CD14-positive monocyte (primary cell): ENCODE data around the gene WLS. TPM values are rescaled to one million over a fixed set of nuclear protein-coding genes. Genes with fewer than 3 reads are reported as not detected.

Experiments
- DNase-seq, 3 donors: peaks; one replicate each; pipeline ENCODE4 v3.0.0-alpha.2; 2011 to 2022
- H2AFZ ChIP-seq: 2 replicates; pipeline ENCODE4 v1.6.0; 2012; ENCODE audit warnings: mild to moderate bottlenecking, low read depth, low read length, inconsistent platforms; ENCODE audit not compliant: insufficient read depth, poor library complexity, severe bottlenecking
- H3K27ac ChIP-seq, 2 donors: 1 replicate in 1 of 2; 2 replicates in 1 of 2; pipeline ENCODE4 v1.5.1; 2012 to 2013; ENCODE audit warnings: low read length in 2 of 2, control low read depth in 1 of 2, inconsistent platforms in 1 of 2, low read depth in 1 of 2, mild to moderate bottlenecking in 1 of 2
- H3K27me3 ChIP-seq, 2 donors: one replicate each; pipeline versions ENCODE4 v1.6.0 to v1.6.1; 2011 to 2013; ENCODE audit warnings: low read length in 2 of 2; ENCODE audit not compliant: control insufficient read depth in 2 of 2, insufficient read depth in 2 of 2
- H3K36me3 ChIP-seq, 2 donors: replicated peaks in 1 of 2; 1 replicate in 1 of 2; 2 replicates in 1 of 2; pipeline versions ENCODE4 v1.5.1 to v1.6.1; 2012 to 2013; ENCODE audit warnings: low read length in 2 of 2, control low read depth in 1 of 2, inconsistent platforms in 1 of 2, mild to moderate bottlenecking in 1 of 2; ENCODE audit not compliant: insufficient read depth in 2 of 2, control insufficient read depth in 1 of 2
- H3K4me1 ChIP-seq, 2 donors: 1 replicate in 1 of 2; 2 replicates in 1 of 2; pipeline versions ENCODE4 v1.5.1 to v1.6.1; 2012 to 2013; ENCODE audit warnings: low read length in 2 of 2, control low read depth in 1 of 2, inconsistent platforms in 1 of 2, mild to moderate bottlenecking in 1 of 2, moderate library complexity in 1 of 2; ENCODE audit not compliant: insufficient read depth in 2 of 2, control insufficient read depth in 1 of 2
- H3K4me2 ChIP-seq: replicated peaks from 2 replicates; pipeline ENCODE3; 2012; ENCODE audit warnings: low read length, moderate library complexity, mild to moderate bottlenecking; ENCODE audit not compliant: poor library complexity, severe bottlenecking; ENCODE audit errors: extremely low read depth
- H3K4me3 ChIP-seq, 3 experiments: fragments of 200-600 bp in 1 of 3; sonication (generic) in 1 of 3; replicated peaks in 1 of 3; 1 replicate in 2 of 3; 2 replicates in 1 of 3; pipeline ENCODE4 v1.5.1; 2011 to 2013; ENCODE audit warnings: low read length in 3 of 3, mild to moderate bottlenecking in 3 of 3, control low read depth in 2 of 3, low read depth in 2 of 3, inconsistent platforms in 1 of 3, moderate library complexity in 1 of 3
- H3K79me2 ChIP-seq: 2 replicates; pipeline ENCODE4 v1.6.0; 2012; ENCODE audit warnings: mild to moderate bottlenecking, control low read depth, inconsistent platforms, low read length, moderate library complexity; ENCODE audit not compliant: insufficient read depth
- H3K9ac ChIP-seq: 2 replicates; pipeline ENCODE4 v1.6.0; 2017; ENCODE audit warnings: low read length, mild to moderate bottlenecking; ENCODE audit not compliant: insufficient read depth, poor library complexity, severe bottlenecking
- H3K9me3 ChIP-seq, 2 donors: replicated peaks in 1 of 2; 1 replicate in 1 of 2; 2 replicates in 1 of 2; pipeline versions ENCODE4 v1.5.1 to v1.6.1; 2012 to 2013; ENCODE audit warnings: low read length in 2 of 2, control low read depth in 1 of 2; ENCODE audit not compliant: control insufficient read depth in 1 of 2, insufficient read depth in 1 of 2
- H4K20me1 ChIP-seq: 2 replicates; pipeline ENCODE4 v1.6.0; 2012; ENCODE audit warnings: mild to moderate bottlenecking, low read length, control low read depth, moderate library complexity; ENCODE audit not compliant: insufficient read depth
- H3K27ac Mint-ChIP-seq, 7 donors: one replicate each; pipeline ENCODE4 v1.8.0; 2020; ENCODE audit warnings: mild to moderate bottlenecking in 7 of 7, mixed read lengths in 7 of 7, moderate library complexity in 6 of 7, inconsistent platforms in 2 of 7
- H3K27me3 Mint-ChIP-seq, 3 donors: one replicate each; pipeline ENCODE4 v1.8.0; 2021 to 2022; ENCODE audit warnings: low read depth in 3 of 3, mild to moderate bottlenecking in 3 of 3, mixed read lengths in 3 of 3, moderate library complexity in 3 of 3, inconsistent platforms in 1 of 3
- H3K36me3 Mint-ChIP-seq, 2 donors: one replicate each; pipeline ENCODE4 v1.8.0; 2020; ENCODE audit warnings: mixed read lengths in 2 of 2, inconsistent platforms in 1 of 2, mild to moderate bottlenecking in 1 of 2
- H3K4me1 Mint-ChIP-seq: one replicate; pipeline ENCODE4 v1.8.0; 2020; ENCODE audit warnings: mild to moderate bottlenecking, mixed read lengths
- H3K4me3 Mint-ChIP-seq, 2 donors: one replicate each; pipeline ENCODE4 v1.8.0; 2020; ENCODE audit warnings: mild to moderate bottlenecking in 2 of 2, mixed read lengths in 2 of 2, moderate library complexity in 1 of 2
- H3K9me3 Mint-ChIP-seq, 7 donors: one replicate each; pipeline ENCODE4 v1.8.0; 2020 to 2022; ENCODE audit warnings: mixed read lengths in 7 of 7, mild to moderate bottlenecking in 6 of 7, moderate library complexity in 6 of 7, inconsistent platforms in 2 of 7
- CTCF ChIP-seq: fragments of 200-600 bp; IDR thresholded peaks from one replicate; pipeline ENCODE4 v1.8.0; 2022; ENCODE audit warnings: antibody characterized with exemption, mild to moderate bottlenecking
- WGBS: methylation state at CpG from one replicate; pipeline ENCODE4 v1.1.5; 2013; ENCODE audit warnings: missing lambda C conversion rate; ENCODE audit not compliant: insufficient coverage; 5-methylcytosine and 5-hydroxymethylcytosine counted together
- intact Hi-C, 2 donors: fragments of 100-400 bp; cut with micrococcal nuclease; formaldehyde crosslinking; loops; one replicate each; pipeline versions ENCODE4 v1.15.0 to v1.15.1; 2023
- polyA plus RNA-seq, 3 donors: library from polyadenylated mRNA; depleted of rRNA in 1 of 3; unstranded in 2 of 3; stranded (reverse) in 1 of 3; fragments of 300-500 nt in 2 of 3; fragments of >200 nt in 1 of 3; fragmentation: Illumina TruSeq in 2 of 3; gene quantifications; 1 replicate in 2 of 3; 2 replicates in 1 of 3; pipeline ENCODE4 v1.2.3, GENCODE V29; 2012 to 2021

WLS gene
- polyA plus RNA-seq, 3 donors, result 29.8 to 46.3 (median 34.6) TPM

- peak in 2 of 3 donors; percentile 13 to 44 for DNase-seq
- H3K4me3 Mint-ChIP-seq, result peak overlapping the region; percentile 97 to 98
- peaks cover 0 to 8% (median 0%) of the 10 kb centered on the region in 7 donors for H3K9me3 Mint-ChIP-seq
- H3K4me3 ChIP-seq, result peak overlapping the region; percentile 66 to 79 (median 79)
- peaks cover 26 to 31% of the 10 kb centered on the region in 2 donors for H3K4me1 ChIP-seq
- peaks cover 13 to 20% of the 10 kb centered on the region in 2 donors for H3K36me3 Mint-ChIP-seq
- H2AFZ ChIP-seq, result peak overlapping the region; percentile 67
- intact Hi-C loops, result no loop called here
- peak overlapping the region in 1 of 2 donors; percentile 58 for H3K27ac ChIP-seq
- peak overlapping the region; percentile 53 for H3K9ac ChIP-seq
- H3K79me2 ChIP-seq, result peaks cover 14% of the 10 kb centered on the region
- H3K36me3 ChIP-seq, result peaks cover 0 to 7% of the 10 kb centered on the region in 2 donors
- H3K27me3 ChIP-seq, result peaks cover 19 to 37% of the 10 kb centered on the region in 2 donors
- peaks cover 42 to 45% (median 44%) of the 10 kb centered on the region in 3 donors for H3K27me3 Mint-ChIP-seq
- H3K27ac Mint-ChIP-seq, result peak overlapping the region in 6 of 7 donors; percentile 15 to 79 (median 21)
- no peaks in the 10 kb centered on the region for H3K9me3 ChIP-seq
- peak overlapping the region; percentile 81 for H3K4me2 ChIP-seq
- no peak for TF ChIP-seq CTCF
- peaks cover 42% of the 10 kb centered on the region for H3K4me1 Mint-ChIP-seq
- WGBS, result 2% methylated on average over 40 of the region's 62 CpGs
- peaks cover 20% of the 10 kb centered on the region for H4K20me1 ChIP-seq
Measured at GRCh38 chr1:68230901-68231626, 1.3 kb downstream of the WLS start.

- peaks cover 26 to 31% of the 10 kb centered on the region in 2 donors for H3K4me1 ChIP-seq
- peak overlapping the region; percentile 66 to 79 (median 79) for H3K4me3 ChIP-seq
- Mint-ChIP-seq H3K36me3 (peaks cover 19 to 26% of the 10 kb centered on the region in 2 donors), H3K4me1 (peaks cover 42% of the 10 kb centered on the region), H3K27me3 (peaks cover 42 to 47% (median 43%) of the 10 kb centered on the region in 3 donors), H3K27ac (peak overlapping the region in 1 of 7 donors; percentile 15), H3K4me3 (peak overlapping the region; percentile 97 to 98), H3K9me3 (peaks cover 0 to 8% (median 0%) of the 10 kb centered on the region in 7 donors)
- H3K9ac ChIP-seq, result peak overlapping the region; percentile 53
- no peak overlapping the region for H3K27ac ChIP-seq
- H3K36me3 ChIP-seq, result peaks cover 0 to 7% of the 10 kb centered on the region in 2 donors
- no CpG with 5 or more reads among the region's 7 CpGs for WGBS
- peak overlapping the region; percentile 81 for H3K4me2 ChIP-seq
- peaks cover 14% of the 10 kb centered on the region for H3K79me2 ChIP-seq
- TF ChIP-seq CTCF, result no peak
- DNase-seq, result no peak
- H2AFZ ChIP-seq, result peak overlapping the region; percentile 67
- no peaks in the 10 kb centered on the region for H3K9me3 ChIP-seq
- peaks cover 19 to 33% of the 10 kb centered on the region in 2 donors for H3K27me3 ChIP-seq
- peaks cover 20% of the 10 kb centered on the region for H4K20me1 ChIP-seq
- intact Hi-C loops, result no loop called here
Measured at GRCh38 chr1:68230484-68230802, 1.9 kb downstream of the WLS start.
